ENCODE measurements around the gene NLGN1. TPM values are rescaled to one million over a fixed set of nuclear protein-coding genes. Genes with fewer than 3 reads are reported as not detected.

NLGN1 gene
- total RNA-seq, 1 experiment from 2014 or later = 3.2 TPM

DNA sequence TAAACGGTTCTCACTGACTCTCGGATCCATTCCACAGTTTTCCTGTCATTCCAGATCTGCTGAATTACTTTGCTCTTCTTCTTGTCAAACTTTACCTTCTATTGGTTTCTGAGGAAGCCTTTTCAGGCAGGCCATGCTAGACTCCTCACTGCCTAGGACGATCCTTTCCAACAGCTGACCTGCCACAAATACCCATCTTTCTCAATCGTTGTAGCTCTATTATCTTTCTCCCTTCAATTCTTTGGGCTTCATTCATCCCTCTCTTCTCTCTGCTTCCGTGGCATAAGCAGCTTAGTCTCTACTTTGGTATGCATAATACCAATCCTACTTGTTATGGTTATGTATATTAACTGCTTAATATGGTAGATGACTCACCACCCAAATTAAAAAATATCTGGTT, 421.8 kb downstream of the NLGN1 start:
- H3K4me1 ChIP-seq (replicated peaks) = no peaks in the 10 kb centered on the region
- no peaks in the 10 kb centered on the region for H3K36me3 ChIP-seq
- H3K4me3 ChIP-seq = no peak overlapping the region
- no peaks in the 10 kb centered on the region for H3K9me3 ChIP-seq (replicated peaks)
- no peaks in the 10 kb centered on the region for H3K27me3 ChIP-seq (replicated peaks)
- H3K27ac ChIP-seq = no peak overlapping the region
- DNase-seq (ENCODE audit: low read depth in 1 of 2, low spot score in 2 of 2) = no peak

DNA sequence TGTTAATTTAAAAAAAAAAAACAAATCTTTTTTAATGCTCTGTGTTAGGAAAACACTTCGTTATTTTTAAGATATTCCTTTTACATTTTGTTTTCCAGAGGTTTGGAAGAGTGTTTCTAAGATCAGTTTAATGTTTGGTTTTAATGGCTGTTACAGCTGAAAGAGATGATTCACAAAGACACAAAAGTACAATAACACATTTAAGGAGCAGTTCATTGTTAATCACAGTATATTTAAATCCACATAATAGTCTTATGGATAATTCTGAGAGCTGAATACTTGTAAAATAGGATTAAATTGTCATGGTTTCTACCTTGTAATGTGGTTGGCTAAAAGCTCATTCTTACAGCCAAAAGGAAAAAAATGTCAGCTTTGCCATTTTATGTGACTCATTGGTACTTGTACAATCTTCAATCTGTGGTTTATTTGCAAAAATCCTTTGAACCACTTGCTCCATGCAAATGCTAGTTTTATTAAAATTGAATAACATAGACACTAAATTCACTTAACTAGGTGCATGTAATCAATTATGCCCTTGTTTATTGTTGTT, 426.4 kb downstream of the NLGN1 start:
- Histone ChIP-seq H3K36me3 (no peaks in the 10 kb centered on the region), H3K9me3 (replicated peaks) (no peaks in the 10 kb centered on the region), H3K27me3 (replicated peaks) (0 out of 2 replicates have a peak, but pooled peaks cover 2% of the 10 kb centered on the region), H3K4me3 (no peak overlapping the region), H3K4me1 (replicated peaks) (no peaks in the 10 kb centered on the region), H3K27ac (no peak overlapping the region)
- DNase-seq (ENCODE audit: low read depth in 1 of 2, low spot score in 2 of 2) = no peak

DNA sequence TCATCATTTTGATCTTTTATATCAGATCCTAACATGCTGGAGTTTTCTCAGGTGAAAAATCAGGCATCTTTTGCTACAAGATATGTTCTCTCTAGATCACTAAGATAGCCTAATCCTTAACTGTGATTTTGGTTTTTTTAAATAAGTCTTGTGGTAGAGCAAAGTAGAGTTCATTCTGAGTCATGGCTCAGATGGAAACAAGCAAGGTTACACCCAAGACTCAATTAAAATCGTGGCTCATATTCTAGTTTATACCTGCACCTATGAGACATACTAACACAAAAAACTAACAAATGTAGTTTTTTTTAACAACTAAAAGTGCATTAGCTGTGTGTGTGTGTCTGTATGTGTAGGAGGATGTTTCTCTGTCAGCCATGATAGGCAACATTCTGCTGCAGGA, 428.2 kb downstream of the NLGN1 start:
- no peak overlapping the region for H3K4me3 ChIP-seq
- no peaks in the 10 kb centered on the region for H3K4me1 ChIP-seq (replicated peaks)
- DNase-seq (ENCODE audit: low read depth in 1 of 2, low spot score in 2 of 2) = no peak
- no peak overlapping the region for H3K27ac ChIP-seq
- H3K36me3 ChIP-seq = no peaks in the 10 kb centered on the region
- H3K9me3 ChIP-seq (replicated peaks) = no peaks in the 10 kb centered on the region
- 0 out of 2 replicates have a peak, but pooled peaks cover 2% of the 10 kb centered on the region for H3K27me3 ChIP-seq (replicated peaks)

DNA sequence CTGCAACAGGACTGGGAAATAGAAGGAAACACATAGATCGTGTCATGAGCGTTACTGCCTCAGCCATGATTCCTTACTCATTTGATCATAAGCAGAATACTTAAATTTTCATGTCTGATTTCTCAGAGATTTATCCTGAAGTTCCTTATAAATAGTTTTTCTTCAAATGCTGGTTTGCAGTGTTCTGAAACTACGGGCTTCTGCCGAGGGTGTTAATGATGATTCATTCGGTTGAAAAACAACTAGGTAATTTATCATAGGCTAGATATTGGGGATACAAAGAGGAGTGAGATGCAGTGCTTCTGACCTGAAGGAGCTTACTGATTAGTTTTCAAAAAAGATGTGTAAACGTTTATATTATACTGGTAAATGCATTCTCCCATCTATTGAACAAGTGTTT, 428.9 kb downstream of the NLGN1 start:
- no peaks in the 10 kb centered on the region for H3K36me3 ChIP-seq
- 0 out of 2 replicates have a peak, but pooled peaks cover 2% of the 10 kb centered on the region for H3K27me3 ChIP-seq (replicated peaks)
- DNase-seq (ENCODE audit: low read depth in 1 of 2, low spot score in 2 of 2) = no peak
- H3K4me1 ChIP-seq (replicated peaks) = no peaks in the 10 kb centered on the region
- no peak overlapping the region for H3K27ac ChIP-seq
- no peak overlapping the region for H3K4me3 ChIP-seq
- H3K9me3 ChIP-seq (replicated peaks) = no peaks in the 10 kb centered on the region

DNA sequence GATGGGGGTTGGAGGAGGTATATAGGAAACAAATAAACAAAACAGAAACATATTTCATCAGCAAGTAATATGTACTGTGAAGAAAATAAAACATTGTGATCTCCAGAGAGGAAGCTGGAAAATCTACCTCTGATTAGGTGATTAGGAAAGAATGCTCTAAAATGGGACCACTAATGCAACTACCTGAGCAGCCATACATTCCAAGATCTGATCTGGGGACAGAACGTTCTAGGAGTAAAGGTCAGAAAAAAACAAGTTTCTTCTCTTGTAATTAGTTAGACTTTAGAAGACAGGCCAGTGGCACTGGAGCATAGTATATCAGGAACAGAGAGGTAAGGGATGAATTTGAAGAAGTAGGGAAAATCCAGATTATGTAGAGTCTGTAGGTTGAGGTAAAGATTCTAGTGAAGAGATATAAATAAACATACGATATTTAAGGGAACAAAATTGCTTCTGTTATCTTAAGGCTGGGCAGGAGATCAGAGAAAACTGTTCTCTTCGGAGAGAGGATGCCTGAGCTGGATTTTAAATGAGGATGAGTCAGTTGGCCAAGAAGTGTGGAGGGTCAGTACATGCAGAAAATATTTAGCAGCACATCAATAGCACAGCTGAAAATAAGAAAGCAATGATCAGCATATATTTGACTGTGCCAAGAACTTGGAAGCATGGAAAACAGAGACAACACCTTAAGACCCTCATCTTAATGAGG, 429.5 kb downstream of the NLGN1 start:
- no peaks in the 10 kb centered on the region for H3K36me3 ChIP-seq
- no peak for DNase-seq (ENCODE audit: low read depth in 1 of 2, low spot score in 2 of 2)

DNA sequence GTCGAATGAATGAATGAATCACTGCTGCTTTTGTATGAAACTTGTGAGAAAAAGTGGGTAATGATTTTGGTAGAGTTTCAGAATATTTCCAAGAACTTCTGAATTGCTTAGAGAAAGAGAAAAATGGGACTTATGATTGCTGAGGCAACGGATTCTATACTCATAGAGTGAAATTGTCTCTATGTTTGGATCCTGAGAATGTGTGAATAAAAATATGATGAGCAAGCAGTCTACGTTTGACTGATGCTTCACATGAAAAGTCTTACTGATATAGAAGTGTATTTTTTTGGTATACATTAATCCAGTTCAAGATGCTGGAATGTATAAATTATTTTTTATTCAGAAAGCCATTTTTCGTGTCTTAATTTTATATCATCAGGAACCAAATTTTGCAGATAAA, 441.1 kb downstream of the NLGN1 start:
- no peak for DNase-seq (ENCODE audit: low read depth in 1 of 2, low spot score in 2 of 2)
- H3K4me3 ChIP-seq = no peak overlapping the region

More for the DNA sequence above, 429.5 kb downstream of the NLGN1 start:
- no peak overlapping the region for H3K27ac ChIP-seq
- H3K9me3 ChIP-seq (replicated peaks) = no peaks in the 10 kb centered on the region
- H3K4me1 ChIP-seq (replicated peaks) = no peaks in the 10 kb centered on the region
- 0 out of 2 replicates have a peak, but pooled peaks cover 2% of the 10 kb centered on the region for H3K27me3 ChIP-seq (replicated peaks)
- H3K4me3 ChIP-seq = no peak overlapping the region

DNA sequence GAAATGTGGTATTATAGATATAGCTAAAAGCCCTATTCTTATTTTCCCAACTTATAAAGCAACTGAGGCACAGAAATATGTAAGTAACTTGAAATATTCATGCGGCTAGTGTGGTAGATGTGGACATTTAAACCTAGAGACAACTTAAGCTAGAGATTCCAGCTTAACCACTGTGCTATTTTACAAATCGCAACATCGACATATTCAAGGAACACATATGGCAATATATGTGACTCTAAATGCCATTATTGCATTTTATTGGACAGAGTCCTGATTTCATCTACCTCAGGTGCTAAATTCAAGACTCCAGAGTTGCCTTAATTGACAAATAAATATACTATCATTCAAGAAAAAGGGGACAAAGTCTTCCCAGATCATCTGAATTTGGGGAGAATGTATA, 442.3 kb downstream of the NLGN1 start:
- Histone ChIP-seq H3K4me1 (replicated peaks) (no peaks in the 10 kb centered on the region), H3K36me3 (no peaks in the 10 kb centered on the region), H3K27ac (no peak overlapping the region), H3K4me3 (no peak overlapping the region), H3K27me3 (replicated peaks) (no peaks in the 10 kb centered on the region), H3K9me3 (replicated peaks) (no peaks in the 10 kb centered on the region)
- no peak for DNase-seq (ENCODE audit: low read depth in 1 of 2, low spot score in 2 of 2)

More for the DNA sequence above, 441.1 kb downstream of the NLGN1 start:
- Histone ChIP-seq H3K4me1 (replicated peaks) (no peaks in the 10 kb centered on the region), H3K9me3 (replicated peaks) (no peaks in the 10 kb centered on the region), H3K36me3 (no peaks in the 10 kb centered on the region), H3K27me3 (replicated peaks) (no peaks in the 10 kb centered on the region), H3K27ac (no peak overlapping the region)

DNA sequence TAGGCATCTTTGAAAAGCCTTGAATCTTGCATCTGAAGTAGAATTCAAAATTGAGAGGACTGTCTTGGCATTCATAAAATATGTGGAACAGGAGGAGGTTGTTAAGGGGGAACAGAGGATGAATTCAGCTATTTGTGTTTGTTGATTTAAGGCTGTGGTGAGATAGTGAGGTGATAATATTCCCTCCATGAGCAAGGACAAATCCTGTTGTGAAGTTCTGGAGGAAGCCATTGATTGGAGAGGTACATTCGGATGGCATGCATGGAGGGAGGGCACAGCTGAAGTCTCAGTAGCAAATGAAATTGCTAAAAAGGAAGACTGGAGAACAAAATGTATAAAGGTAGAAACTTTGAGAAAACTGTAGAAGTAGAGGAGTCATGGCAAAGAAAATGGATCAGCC, 443.8 kb downstream of the NLGN1 start:
- Histone ChIP-seq H3K27me3 (replicated peaks) (no peaks in the 10 kb centered on the region), H3K36me3 (no peaks in the 10 kb centered on the region), H3K27ac (no peak overlapping the region), H3K9me3 (replicated peaks) (no peaks in the 10 kb centered on the region), H3K4me1 (replicated peaks) (no peaks in the 10 kb centered on the region), H3K4me3 (no peak overlapping the region)
- DNase-seq (ENCODE audit: low read depth in 1 of 2, low spot score in 2 of 2) = no peak

DNA sequence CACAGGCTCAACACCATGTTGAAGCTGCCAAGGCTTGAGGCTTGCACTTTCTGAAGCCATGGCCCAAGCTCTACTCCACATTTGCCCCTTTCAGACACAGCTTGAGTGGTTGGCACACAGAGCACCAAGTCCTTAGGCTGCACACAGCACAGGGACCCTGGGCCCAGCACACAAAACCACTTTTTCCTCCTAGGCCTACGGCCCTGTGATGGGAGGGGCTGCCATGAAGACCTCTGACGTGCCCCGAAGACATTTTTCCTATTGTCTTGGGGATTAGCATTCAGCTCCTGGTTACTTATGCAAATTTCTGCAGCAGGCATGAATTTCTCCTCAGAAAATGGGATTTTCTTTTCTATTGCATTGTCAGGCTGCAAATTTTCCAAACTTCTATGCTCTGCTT, 445.5 kb downstream of the NLGN1 start:
- DNase-seq (ENCODE audit: low read depth in 1 of 2, low spot score in 2 of 2) = no peak
- Histone ChIP-seq H3K9me3 (replicated peaks) (no peaks in the 10 kb centered on the region), H3K36me3 (no peaks in the 10 kb centered on the region), H3K4me1 (replicated peaks) (no peaks in the 10 kb centered on the region), H3K4me3 (no peak overlapping the region), H3K27me3 (replicated peaks) (no peaks in the 10 kb centered on the region), H3K27ac (no peak overlapping the region)

DNA sequence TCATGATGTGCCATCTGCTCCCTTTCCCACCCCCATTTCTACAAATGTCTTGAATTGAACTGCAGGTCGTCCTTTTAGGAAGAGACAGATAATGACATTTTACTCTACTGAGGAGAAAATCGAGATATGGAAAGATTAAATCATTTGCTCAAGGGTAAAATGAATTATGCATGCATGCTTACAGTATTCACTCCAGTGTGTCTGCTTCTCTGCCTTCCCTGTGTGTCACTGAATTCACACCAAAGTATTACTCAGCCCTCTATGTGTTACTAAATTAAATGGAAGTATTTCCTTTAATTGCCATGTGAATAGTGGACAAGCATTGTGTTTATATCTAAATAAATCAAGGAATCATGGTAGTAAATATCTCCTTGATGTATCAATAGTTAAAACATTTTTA, 449.0 kb downstream of the NLGN1 start:
- Histone ChIP-seq H3K4me3 (no peak overlapping the region), H3K27me3 (replicated peaks) (no peaks in the 10 kb centered on the region), H3K4me1 (replicated peaks) (no peaks in the 10 kb centered on the region), H3K36me3 (no peaks in the 10 kb centered on the region), H3K27ac (no peak overlapping the region), H3K9me3 (replicated peaks) (no peaks in the 10 kb centered on the region)
- DNase-seq (ENCODE audit: low read depth in 1 of 2, low spot score in 2 of 2) = no peak

DNA sequence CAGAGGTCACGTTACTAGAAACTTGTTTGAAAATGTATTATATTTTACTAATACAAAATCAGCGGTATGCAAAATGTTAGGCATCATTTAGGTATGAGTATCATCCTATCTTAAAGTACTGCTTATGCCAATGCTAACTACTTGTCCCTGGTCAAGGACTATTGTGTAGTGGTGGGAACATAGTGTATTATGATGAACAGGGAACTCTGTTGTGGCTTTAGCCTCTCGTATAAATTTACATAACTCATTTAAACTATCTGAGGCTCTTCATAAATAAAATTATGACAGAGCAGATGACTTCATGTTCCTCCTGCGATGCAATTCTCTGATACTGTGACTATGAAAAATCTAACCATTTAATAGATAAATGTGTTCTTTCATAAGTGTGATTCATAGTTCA, 451.9 kb downstream of the NLGN1 start:
- Histone ChIP-seq H3K4me1 (replicated peaks) (no peaks in the 10 kb centered on the region), H3K27me3 (replicated peaks) (no peaks in the 10 kb centered on the region), H3K27ac (no peak overlapping the region), H3K4me3 (no peak overlapping the region), H3K9me3 (replicated peaks) (no peaks in the 10 kb centered on the region), H3K36me3 (no peaks in the 10 kb centered on the region)
- DNase-seq (ENCODE audit: low read depth in 1 of 2, low spot score in 2 of 2) = no peak

DNA sequence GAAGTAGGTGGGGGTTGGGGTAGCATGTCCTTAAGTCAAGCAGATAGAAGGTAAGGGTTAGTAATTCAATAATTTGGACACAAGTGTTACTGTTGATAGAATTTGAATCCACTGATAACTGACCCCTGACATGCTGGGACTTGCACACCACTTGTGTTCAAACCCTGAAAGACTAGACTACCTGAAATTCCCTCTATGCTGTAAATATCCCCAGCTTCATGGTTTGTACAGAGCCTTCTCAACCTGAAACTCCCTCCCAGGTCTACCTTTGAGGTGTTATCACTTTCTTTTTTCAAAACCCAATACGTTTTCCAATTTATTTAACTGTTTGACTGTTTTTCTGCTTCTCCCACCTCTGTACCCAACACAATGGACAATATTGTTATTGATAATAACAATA, 459.6 kb downstream of the NLGN1 start:
- Histone ChIP-seq H3K27me3 (replicated peaks) (no peaks in the 10 kb centered on the region), H3K4me1 (replicated peaks) (no peaks in the 10 kb centered on the region), H3K9me3 (replicated peaks) (no peaks in the 10 kb centered on the region), H3K36me3 (no peaks in the 10 kb centered on the region), H3K4me3 (no peak overlapping the region), H3K27ac (no peak overlapping the region)
- no peak for DNase-seq (ENCODE audit: low read depth in 1 of 2, low spot score in 2 of 2)

DNA sequence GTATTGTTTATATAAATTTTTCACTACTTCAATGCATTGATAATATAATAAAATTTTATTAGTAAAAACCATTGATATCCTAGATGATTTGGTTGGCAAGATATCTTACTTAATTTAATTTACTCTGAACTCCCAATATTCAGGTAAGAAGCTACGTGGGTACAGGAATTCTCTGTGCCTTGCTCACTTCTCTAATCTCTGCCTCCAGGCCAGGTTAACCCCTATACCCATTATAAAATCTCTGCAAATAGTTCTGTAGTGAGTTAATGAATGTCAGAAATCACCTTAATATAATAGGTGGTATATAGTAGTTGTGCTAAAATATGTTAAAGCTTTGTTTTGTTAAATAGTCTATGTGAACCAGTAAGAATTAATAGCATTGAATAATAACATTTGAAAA, 465.2 kb downstream of the NLGN1 start:
- Histone ChIP-seq H3K36me3 (no peaks in the 10 kb centered on the region), H3K27me3 (replicated peaks) (no peaks in the 10 kb centered on the region), H3K4me1 (replicated peaks) (no peaks in the 10 kb centered on the region), H3K9me3 (replicated peaks) (no peaks in the 10 kb centered on the region), H3K4me3 (no peak overlapping the region), H3K27ac (no peak overlapping the region)
- no peak for DNase-seq (ENCODE audit: low read depth in 1 of 2, low spot score in 2 of 2)

DNA sequence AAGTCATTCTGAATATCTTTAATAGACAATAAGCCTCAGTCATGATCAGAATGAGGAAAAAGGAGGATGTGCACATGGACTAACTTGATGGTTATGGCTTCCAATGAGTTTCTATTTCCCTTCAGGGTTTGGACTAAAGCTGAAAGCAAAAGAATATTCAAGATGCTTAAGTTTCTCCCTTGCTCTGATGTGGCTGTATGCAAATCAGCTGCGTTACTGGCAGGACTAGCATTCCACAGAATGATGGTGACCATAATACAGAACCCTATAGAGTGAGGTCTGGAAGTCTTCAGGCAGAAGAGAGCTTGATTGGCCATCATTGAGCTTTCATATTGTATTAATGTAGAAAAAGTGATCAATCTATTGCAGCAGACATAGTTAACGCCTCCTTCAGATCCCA, 466.0 kb downstream of the NLGN1 start:
- Histone ChIP-seq H3K4me3 (no peak overlapping the region), H3K9me3 (replicated peaks) (no peaks in the 10 kb centered on the region), H3K27me3 (replicated peaks) (no peaks in the 10 kb centered on the region), H3K36me3 (no peaks in the 10 kb centered on the region), H3K27ac (no peak overlapping the region), H3K4me1 (replicated peaks) (no peaks in the 10 kb centered on the region)
- DNase-seq (ENCODE audit: low read depth in 1 of 2, low spot score in 2 of 2) = no peak

Measured in SJSA1 (cell line).